ENCODE results near the gene FRMD6.

DNA sequence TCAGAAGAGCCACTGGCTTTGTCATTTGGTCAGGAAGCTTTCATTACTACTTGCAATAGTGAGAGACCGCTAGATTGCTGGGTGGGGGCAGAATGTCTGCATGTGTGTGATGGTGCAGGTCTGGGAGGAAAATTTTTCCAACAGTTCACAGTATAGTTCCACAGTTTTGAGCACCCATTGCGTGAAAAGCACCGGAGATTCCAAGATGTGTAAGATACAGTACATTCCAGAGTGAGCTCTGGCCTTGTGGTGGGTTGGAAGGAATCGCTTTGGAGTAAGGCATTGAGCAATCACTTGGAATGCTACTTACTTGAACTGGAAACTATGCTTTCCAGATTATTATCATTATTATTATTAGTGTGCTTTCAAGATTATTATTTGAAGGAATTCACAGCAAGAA lies 47.6 kb upstream of the FRMD6 start:
- no peak for TF ChIP-seq POLR2A (IDR thresholded peaks at IDR 0.05; ENCODE audit: borderline replicate concordance, extremely low read depth, insufficient read depth, insufficient read length)
- no peak for TF ChIP-seq FOSL1 (IDR thresholded peaks at IDR 0.05; ENCODE audit: low read depth)

Data from HCT116 (cell line).